HL-60 (cell line): Measurements from ENCODE around the gene C19orf53.

Source experiments
- CTCF ChIP-seq: IDR thresholded peaks from one replicate; pipeline ENCODE4 v1.5.1; 2011; ENCODE audit warnings: low read length, control low read depth, inconsistent platforms; ENCODE audit not compliant: insufficient read depth
- POLR2AphosphoS5 ChIP-seq: IDR thresholded peaks from 2 replicates; pipeline ENCODE4 v1.6.1; 2012; ENCODE audit warnings: low read depth
- REST ChIP-seq: IDR thresholded peaks from 2 replicates; pipeline ENCODE4 v1.6.1; 2012; ENCODE audit warnings: low read depth; ENCODE audit not compliant: insufficient replicate concordance
- SPI1 ChIP-seq: IDR thresholded peaks from 2 replicates; pipeline ENCODE4 v1.6.1; 2012; ENCODE audit warnings: low read depth, mild to moderate bottlenecking, borderline replicate concordance

GRCh38 chr19:13814550-13814949 is 40.3 kb downstream of the C19orf53 start:
- TF ChIP-seq CTCF: no peak
- no peak for TF ChIP-seq SPI1
- no peak for TF ChIP-seq POLR2AphosphoS5
- no peak for TF ChIP-seq REST
